HG03159 (cell line): Measurements from ENCODE around the gene MRPL22.
"Not testable (repeated sequence)": the region's sequence is repeated elsewhere in the genome, so short reads cannot be mapped to it uniquely, and the experiment has no call there.

ENCODE experiments used
- ATAC-seq: cut with Tn5 transposase; IDR thresholded peaks from one replicate; pipeline ENCODE4 v1.9.1; 2021; ENCODE audit warnings: mild to moderate bottlenecking, moderate library complexity; ENCODE audit not compliant: unreplicated experiment

The MRPL22 gene

DNA sequence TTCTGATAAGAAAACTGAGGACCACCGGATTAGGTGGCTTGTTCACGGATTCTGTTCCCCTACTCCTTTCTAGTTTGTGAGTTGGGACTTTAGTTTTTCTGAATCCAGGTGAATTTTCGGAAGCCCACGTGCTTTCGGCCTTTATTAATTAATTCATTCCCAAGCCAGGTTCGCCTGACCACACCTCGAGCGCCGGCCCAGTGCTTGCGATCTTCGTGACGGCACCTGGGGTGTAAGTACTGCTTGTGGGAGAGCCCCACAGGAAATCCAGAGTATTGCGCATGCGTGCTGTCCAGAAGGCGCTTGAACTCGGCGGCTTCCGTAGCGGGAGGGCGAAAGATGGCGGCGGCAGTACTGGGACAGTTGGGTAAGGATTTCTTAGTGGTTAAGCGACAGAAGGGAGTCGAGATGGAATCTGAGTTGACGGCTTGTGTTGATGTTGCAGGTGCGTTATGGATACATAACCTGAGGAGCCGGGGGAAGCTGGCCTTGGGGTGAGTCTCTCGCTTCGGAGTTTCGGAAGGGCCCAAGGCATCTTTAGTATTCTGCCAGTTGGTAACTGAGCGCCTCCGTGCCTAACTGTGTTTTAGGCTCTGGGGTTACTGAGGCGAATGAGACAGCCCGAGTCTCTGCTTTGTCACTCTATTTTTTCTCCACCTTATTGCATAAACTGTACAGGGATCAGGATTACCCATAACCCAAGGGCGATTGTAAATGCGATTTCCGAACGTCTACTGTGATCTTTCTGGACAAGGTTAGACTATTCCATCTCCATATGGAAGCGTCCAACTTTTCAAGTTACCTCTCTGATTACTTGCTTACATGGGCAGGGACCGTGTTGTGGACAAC, at the start of gene MRPL22:
TSS of gene MRPL22 (plus strand) at position 302 of the 849 bp plus-strand sequence. CDS start at position 340, 38 bp downstream.
- peak; percentile 50 for ATAC-seq

DNA sequence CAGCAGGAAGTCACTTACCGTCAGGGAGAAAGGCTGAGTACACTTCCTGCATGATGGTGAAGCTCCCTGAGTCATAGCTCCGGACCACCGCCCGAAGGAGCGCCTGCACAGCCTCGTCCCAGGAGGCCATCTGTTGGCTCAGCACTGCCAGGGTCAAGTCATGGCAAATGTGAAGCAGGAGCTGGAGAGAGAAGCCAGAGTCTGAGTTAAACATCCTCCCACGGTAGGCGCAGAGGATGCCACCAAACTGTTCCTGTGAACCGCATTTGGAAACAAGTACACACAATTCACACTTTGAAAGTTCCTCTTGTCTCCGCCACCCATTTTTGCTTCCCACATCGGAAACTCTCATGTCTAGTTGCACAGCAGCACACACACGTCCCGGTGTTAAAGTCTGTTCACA, 48.5 kb upstream of the MRPL22 start:
- ATAC-seq: no peak

DNA sequence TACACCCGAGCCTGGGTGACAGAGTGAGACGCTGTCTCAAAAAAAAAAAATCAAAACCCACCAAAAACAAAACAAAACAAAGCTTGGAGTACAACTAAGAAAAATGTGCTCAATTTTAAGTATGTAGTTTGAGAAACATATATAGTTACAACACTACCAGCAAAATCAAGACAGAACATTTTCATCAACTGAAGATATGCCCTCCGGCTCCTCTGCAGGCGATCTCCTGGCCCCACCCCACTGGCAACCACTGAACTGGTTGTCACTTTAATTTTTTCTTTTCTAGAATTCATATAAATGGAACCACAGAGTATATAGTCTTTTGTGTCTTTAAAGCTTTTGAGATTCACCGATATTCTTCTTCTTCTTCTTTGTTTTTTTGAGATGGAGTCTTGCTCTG, 47.5 kb upstream of the MRPL22 start:
- no peak for ATAC-seq

DNA sequence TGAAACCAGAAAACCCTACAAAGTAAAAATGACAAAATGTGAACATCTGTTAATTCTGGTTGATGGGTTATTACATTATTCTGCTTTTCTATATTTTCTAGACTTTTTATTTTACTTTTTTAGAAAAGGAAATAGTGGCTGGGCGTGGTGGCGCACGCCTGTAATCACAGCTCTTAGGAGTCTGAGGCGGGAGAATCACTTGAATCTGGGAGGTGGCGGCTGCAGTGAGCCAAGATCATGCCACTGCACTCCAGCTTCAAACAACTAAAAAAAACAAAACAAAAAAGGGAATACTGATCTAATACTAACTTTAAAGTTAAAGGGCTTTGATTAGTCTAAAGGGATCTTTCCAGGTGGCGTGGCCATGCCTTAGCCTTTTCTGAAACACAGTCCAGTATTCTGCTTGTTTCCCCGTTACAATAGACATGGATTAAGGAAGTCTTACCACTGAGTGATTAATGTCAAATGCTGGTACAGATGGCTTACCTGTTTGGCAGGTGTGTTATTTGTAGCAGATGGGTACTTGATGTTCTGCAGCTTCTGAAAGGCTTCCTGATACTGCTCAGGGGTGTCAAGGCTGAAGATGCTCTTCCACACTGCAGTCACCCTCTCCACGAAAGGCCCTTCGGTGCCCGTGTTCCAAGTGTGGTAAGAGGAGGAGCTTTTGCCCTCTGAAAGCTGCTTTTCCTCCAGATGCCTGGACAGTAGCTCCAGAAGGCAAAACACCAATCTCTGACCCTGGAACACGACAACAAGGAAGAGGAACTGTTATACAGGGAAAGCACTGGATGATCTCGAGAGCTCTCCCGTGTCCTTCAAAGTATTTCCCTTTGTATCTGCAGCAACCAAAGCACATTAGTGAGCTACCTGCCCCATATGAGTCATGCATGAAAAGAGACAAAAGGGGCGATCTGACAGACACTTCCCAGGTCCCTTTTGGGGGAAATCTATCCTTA, 45.0 kb upstream of the MRPL22 start:
- no peak for ATAC-seq

DNA sequence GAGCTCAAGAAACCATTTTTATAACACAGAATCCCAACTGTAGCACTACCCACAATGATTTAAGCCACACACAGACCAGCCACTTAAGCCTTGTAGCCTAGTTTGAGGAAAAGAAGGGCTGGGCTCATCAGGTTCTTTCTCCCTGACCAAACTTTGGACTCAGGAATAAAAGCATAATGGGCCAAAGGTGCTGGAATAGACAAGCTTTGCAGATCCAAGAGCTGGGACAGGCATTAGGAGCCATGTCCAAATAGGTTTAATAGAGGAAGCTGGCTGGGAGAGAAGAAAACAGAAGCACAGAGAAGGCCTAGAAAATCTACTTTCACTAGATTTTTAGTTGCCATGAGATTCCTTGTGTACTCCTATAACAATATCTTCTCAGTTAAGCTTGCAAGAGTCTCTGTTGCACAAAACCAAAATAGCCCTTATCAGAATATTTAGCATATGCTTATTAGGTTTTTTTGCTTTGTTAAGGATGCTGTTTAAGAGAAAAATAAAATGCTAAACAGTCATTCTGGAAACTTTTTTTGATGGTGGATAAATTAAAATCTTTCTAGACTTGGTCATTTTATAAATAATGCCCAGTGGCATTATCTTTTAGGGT, 44.2 kb upstream of the MRPL22 start:
- ATAC-seq: no peak

DNA sequence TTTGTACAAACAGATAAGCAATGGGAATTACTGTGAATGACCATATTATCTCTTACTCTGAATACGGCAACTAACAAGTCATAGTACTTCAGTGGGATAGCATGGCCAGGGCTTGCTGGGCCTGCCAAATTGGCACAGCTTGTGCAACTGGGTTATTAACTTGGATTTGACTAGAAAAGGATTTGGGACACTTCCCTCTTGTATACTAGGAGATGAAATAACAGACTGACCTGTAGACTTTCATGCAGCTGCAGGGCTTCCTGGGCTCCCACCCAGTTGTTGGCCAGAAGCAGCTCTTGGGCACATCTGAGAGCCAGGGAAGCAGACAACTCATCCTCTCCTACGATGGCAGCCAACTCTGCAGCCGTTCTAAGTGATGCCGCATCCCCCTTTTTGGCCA, 42.7 kb upstream of the MRPL22 start:
- ATAC-seq: no peak

DNA sequence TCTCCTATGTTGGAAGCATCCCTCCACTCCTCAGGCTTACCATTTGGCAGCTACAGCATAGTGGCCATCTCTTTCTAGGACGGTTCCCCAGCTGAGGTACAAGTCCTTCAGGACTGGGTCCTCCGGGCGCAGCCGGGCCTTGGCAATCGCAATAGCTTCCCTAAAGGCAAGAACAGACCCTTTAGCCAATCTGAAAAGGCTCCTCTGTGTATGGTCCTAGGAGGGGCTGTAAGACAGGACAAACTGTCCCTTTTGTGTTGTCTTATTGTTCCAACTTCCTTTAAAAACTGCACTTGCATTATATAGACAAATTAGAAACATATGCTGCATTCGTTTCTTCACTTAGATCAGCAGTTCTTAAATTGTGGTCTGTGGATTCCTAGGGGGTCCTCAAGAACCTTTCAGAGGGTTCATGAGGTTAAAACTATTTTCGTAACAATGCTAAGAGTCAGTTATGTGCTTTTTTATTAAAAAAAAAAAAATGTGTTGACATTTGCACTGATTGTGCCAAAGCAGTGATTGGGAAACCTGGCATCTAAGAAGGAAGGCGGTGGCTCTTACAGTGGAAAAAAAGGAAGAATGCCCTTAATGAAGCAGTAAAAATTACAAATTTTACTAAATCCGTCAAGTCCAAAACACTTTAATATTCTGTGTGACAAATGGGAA, 41.6 kb upstream of the MRPL22 start:
- ATAC-seq: no peak

DNA sequence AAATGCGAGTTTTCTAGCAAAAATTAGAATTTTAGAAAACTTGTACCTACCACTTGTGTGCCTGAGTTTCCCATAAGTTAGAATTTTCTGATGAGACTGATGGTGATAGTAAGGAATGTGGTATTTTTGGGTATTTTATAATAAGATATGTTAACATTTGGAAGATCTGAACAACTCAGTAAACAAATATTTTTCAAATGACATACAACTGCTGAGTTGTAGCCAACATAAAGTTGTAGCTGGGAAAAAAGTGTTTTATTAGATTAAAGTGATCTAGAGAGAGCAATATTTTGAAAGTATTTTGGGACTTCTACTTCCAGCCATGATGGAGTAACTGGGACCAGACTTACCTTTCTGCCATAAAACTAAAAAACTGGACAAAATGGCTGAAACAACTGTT, 40.8 kb upstream of the MRPL22 start:
- no peak for ATAC-seq

DNA sequence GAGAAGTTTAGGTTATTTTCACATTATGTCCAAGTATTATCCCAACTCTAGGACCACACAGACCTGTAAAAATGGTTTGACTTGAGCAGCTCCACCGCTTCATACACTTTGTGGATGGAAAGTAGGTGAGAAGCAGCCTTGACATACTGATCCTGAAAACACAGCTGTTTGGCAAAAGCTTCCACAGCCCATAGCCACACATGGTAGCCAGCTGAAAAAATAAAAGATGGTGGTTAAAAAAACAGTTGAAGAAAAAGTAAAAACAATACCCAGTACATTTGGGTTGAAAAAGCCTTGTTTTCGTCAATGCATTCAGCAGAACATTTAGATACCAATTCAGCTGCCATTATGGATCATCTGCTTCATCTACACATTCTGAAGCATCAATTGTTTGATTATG, 39.6 kb upstream of the MRPL22 start:
- ATAC-seq: no peak

DNA sequence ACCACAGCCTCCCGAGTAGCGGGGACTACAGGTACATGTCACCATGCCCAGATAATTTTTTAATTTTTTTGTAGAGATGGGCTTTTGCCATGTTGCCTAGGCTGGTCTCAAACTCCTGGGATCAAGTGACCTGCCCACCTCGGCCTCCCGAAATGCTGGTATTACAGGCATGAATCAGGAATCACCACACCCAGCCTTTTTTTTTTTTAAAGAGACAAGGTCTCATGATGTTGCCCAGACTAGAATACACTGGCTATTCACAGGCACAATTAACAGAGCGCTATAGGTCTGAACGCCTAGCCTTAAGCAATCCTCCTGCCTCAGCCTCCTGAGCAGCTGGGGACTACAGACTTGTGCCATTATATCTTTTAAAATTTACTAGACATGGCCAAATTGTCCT, 39.0 kb upstream of the MRPL22 start:
- ATAC-seq: no peak

DNA sequence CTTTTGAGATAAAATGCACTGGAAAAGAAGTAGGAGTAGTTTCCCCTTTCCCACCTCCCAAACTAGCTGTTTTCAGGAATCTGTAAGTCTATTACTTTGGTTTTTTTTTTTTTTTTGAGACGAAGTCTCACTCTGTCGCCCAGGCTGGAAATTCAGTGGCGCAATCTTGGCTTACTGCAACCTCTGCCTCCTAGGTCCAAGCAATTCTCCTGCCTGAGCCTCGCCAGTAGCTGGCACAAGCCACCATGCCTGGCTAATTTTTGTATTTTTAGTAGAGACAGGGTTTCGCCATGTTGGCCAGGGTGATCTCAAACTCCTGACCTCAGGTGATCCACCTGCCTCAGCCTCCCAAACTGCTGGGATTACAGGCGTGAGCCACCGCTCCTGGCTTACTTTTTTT, 35.3 kb upstream of the MRPL22 start:
- not testable (repeated sequence) for ATAC-seq

DNA sequence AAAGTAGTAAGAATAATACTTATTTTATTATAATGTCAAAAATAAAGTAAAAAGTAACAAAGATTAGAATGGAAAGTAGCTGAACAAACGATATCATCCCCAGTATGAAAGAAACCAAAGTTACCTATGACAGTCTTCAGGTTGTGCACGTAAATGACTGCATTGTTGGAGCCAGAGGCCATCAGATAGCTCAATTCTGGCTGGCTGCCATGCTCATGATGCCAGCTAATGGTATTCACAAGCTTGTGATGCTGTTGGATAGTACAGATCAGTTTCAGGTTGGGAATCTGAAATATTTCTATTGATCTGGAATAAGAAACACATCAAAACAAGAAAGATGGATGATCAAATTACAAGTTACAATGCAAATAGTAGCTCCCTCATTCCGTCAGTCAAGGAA, 24.0 kb upstream of the MRPL22 start:
- ATAC-seq: no peak

DNA sequence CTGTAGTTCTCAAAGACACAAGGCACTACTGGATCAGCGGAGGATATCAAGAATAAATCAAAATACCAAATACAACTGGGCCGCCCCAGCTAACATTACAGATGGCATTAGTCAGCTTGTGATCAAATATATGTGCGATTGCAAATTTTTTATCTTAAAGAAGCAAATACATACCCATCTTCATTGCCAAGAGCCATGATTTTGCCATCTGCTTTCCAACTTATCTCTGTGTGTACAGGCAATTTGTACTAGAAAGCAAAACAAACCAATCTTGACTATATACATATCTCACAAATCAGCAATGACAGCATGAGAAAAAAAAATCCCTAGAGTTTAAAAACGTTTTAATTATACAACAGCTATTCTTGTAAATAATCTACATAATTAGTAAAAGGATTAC, 23.1 kb upstream of the MRPL22 start:
- no peak for ATAC-seq

DNA sequence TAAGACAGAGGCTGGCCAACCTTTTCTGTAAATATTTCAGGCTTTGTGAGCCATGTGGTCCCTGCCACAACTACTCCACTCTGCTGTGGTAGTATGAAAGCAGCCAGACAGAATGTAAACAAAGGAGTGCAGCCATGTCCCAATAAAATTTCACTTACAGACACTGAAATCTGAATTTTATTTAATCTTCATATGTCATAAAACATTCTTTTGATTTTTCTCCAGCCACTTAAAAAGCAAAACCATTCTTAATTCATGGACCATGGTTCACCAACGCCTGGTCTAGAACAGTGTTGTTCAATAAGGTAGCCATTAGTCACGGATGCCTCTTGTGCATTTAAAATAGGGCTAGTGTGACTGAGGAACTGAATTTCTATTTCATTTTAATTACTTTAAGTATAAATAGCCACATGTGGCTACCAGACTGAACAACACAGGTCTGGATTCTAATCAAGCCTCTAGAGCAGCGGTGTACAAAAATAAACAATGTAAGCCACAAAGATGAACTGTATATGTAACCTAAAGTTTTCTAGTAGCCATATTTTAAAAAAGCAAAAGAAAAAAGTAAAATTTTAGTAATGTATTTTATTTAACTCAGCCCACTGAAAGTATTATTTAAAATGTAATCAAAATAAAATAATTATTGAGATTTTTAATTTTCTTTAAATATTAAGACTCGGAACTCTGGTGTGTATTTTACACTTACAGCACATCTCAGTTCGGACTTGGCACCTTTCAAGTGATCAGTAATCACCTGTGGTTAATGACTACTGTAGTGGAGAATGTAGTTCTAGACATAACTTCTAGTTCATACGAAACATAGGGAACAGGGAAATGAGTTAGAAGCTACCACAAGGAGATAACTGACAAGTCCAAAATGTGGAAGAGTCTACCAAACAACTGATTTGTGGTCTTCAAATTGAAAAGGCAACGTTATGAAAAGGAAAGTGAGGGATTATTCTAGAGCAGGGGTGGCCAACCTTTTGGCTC, 17.1 kb upstream of the MRPL22 start:
- ATAC-seq: no peak

DNA sequence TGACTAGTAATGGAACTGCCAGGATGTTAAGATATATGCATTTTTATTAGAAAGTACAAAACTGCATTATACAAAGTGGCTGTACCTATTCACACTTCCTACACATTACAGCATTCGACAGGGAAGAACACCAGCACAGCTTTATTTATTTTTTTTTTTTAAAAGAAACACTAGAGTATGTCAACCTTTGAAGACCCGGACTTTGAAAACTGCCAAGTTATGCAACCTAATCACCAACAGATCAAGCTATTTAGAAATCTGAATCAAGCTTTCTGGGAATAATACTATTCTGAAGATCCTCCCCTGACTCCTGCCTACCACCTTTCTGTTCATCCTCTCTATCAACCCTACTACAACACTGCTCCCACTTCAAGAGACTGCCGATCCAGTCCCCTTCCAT, 7.3 kb upstream of the MRPL22 start:
- ATAC-seq: no peak

DNA sequence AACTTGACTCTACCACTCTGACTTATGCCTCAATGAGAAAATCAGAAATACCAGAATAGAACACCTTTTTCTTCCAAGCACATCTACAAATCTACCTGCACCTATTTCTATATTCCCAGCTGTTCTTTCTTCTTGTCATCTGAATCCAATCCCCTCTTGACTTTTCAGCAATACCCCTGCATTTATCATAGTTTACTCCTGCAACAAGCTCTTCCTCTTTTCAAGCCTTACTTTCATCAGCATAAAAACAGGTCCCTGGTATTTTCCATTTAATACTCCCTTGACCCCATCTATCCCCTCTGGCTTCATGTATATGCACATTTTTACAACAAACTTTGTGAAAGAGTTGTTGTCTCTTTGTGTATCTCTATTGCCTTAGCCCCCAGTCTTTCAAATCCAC, 6.0 kb upstream of the MRPL22 start:
- no peak for ATAC-seq

DNA sequence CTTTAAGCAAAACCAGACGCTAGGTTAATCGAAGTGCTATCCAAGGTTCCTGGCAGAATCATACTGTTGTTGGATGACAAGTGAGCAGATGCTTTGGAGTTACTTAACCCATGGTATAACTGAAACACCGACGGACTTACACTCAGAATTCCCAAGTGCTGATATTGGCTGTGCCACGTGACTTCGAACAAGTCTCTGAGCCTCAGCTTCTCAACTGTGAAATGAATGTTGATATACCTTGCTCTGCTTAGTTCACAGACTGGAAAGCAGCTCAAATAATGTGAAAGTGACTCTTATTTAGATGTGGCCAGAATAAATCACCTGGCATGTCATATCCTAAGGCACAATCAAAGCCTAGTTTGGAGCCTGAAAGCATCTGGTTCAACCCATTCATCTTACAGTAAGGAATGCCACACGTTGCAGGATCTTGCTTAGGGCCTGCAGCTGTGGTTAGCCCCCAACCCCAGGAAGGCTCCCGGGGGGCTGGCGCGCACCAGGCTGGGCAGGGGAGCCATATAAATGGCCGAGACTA, 3.6 kb upstream of the MRPL22 start:
- ATAC-seq: no peak

DNA sequence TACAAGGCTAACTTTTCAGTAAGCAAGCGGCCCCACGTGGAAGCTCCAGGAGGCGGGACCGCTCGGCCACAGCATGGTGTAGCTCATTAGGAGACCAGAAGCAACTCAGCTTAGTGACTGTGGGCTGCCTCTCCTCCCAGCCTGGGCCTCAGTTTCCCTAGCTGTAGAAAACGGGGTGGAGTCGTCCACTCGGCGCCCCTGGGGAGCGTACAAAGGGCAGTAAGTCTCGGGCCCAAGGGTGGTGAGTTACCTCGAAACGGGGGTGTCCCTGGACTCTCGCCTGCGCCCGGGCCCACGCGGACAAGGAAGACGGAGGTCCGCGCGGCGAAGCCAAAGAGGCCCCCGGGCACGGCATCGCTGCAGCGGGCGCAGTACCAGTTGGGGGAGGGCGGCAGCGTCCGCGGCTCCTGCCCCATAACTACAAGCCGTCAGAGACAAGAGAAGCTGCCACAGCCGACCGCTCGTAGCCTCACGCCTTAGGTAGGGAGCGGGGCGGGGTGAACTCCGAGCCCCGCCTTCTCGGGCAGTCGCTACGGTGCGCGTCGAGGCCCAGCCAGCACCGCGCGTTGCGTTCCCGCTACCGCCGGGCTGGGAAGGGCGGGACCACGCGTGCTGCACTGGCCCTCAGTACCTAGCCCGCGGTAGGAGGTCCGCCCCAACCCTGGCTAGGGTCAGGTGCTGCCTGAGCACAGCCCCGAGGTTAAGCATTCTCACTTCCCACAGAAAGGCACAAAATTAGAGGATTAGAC, 3.0 kb upstream of the MRPL22 start, which contains the start of gene GEMIN5:
TSS of gene GEMIN5 (minus strand) at position 494 of the 749 bp plus-strand sequence. CDS start at position 416, 78 bp downstream.
- ATAC-seq: peak; percentile 83

DNA sequence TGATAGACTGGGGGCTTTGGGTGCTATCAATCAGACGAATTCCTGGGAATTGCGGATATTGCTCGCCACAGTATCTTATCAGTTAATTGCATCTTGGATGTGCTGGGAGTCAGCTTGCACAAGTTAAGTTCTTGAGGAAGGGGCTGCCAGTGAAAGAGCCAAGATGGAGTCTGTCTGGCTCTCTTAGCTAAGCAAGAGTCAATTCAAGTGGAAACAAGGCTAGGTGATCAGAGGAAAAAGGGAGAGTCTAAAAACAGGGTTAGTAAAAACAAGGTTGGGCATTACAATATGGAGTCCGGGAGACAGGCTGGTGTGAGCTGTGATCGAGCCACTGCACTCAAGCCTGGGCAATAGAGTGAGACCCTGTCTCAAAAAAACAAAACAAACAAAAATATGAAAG, 1.5 kb upstream of the MRPL22 start:
- ATAC-seq: not testable (repeated sequence)
